Measurements from ENCODE around the gene RHOBTB3. TPM values are rescaled to one million over a fixed set of nuclear protein-coding genes. Genes with fewer than 3 reads are reported as not detected.

The RHOBTB3 gene
- total RNA-seq, 1 donor from 2014 or later = 73.8 TPM

GRCh38 chr5:95788493-95788892, 57.4 kb downstream of the RHOBTB3 start:
- peaks cover 41% of the 10 kb centered on the region for H3K36me3 ChIP-seq (ENCODE audit: insufficient read depth, low read length)
- peaks cover 28% of the 10 kb centered on the region for H3K36me3 Mint-ChIP-seq (ENCODE audit: low read depth, unreplicated experiment)
- H3K27ac ChIP-seq (ENCODE audit: low read depth, low read length) = no peak overlapping the region

GRCh38 chr5:95791751-95792150, 60.6 kb downstream of the RHOBTB3 start:
- Histone ChIP-seq H3K9ac (ENCODE audit: low read length) (no peak overlapping the region), H3K36me3 (ENCODE audit: insufficient read depth, low read length) (peaks cover 33% of the 10 kb centered on the region)
- peaks cover 21% of the 10 kb centered on the region for H3K36me3 Mint-ChIP-seq (ENCODE audit: low read depth, unreplicated experiment)

More at GRCh38 chr5:95788493-95788892, 57.4 kb downstream of the RHOBTB3 start:
- H3K4me3 ChIP-seq (ENCODE audit: insufficient read depth, low read depth, low read length) = no peak overlapping the region
- Mint-ChIP-seq H3K27ac (ENCODE audit: unreplicated experiment) (no peak overlapping the region), H3K9me3 (ENCODE audit: unreplicated experiment) (no peaks in the 10 kb centered on the region), H3K4me1 (ENCODE audit: low read depth, unreplicated experiment) (peaks cover 13% of the 10 kb centered on the region), H3K27me3 (ENCODE audit: low read depth, unreplicated experiment) (no peaks in the 10 kb centered on the region), H3K4me3 (ENCODE audit: unreplicated experiment) (no peak overlapping the region)
- H3K79me2 ChIP-seq (ENCODE audit: insufficient read depth, low read length) = no peaks in the 10 kb centered on the region
- no peak overlapping the region for H3K4me2 ChIP-seq (ENCODE audit: low read length)
- TF ChIP-seq CTCF (IDR thresholded peaks at IDR 0.05; ENCODE audit: insufficient read depth, low read depth, low read length) (no peak), EZH2 (IDR thresholded peaks at IDR 0.05; ENCODE audit: insufficient read depth, low read length) (no peak)
- no peaks in the 10 kb centered on the region for H3K9me3 ChIP-seq (ENCODE audit: insufficient read depth, low read depth, low read length)
- no peaks in the 10 kb centered on the region for H3K27me3 ChIP-seq (ENCODE audit: insufficient read depth, low read length)
- H3K4me1 ChIP-seq (ENCODE audit: insufficient read depth, low read length) = peaks cover 2% of the 10 kb centered on the region
- FAIRE-seq = no peak
- H4K20me1 ChIP-seq (ENCODE audit: insufficient read depth, low read length) = no peaks in the 10 kb centered on the region
- DNase-seq (ENCODE audit: low read depth) = no peak
- no peak overlapping the region for H3K9ac ChIP-seq (ENCODE audit: low read length)
- no peak overlapping the region for H2AFZ ChIP-seq (ENCODE audit: low read depth, low read length)

More at GRCh38 chr5:95791751-95792150, 60.6 kb downstream of the RHOBTB3 start:
- H4K20me1 ChIP-seq (ENCODE audit: insufficient read depth, low read length) = no peaks in the 10 kb centered on the region
- TF ChIP-seq EZH2 (IDR thresholded peaks at IDR 0.05; ENCODE audit: insufficient read depth, low read length) (no peak), CTCF (IDR thresholded peaks at IDR 0.05; ENCODE audit: insufficient read depth, low read depth, low read length) (no peak)
- DNase-seq (ENCODE audit: low read depth) (no peak), FAIRE-seq (no peak)
- H3K4me1 ChIP-seq (ENCODE audit: insufficient read depth, low read length) = peaks cover 5% of the 10 kb centered on the region
- H3K27ac Mint-ChIP-seq (ENCODE audit: unreplicated experiment) = peak overlapping the region; percentile 87
- H3K27me3 ChIP-seq (ENCODE audit: insufficient read depth, low read length) = no peaks in the 10 kb centered on the region
- no peak overlapping the region for H3K27ac ChIP-seq (ENCODE audit: low read depth, low read length)
- H3K79me2 ChIP-seq (ENCODE audit: insufficient read depth, low read length) = no peaks in the 10 kb centered on the region
- H3K27me3 Mint-ChIP-seq (ENCODE audit: low read depth, unreplicated experiment) = no peaks in the 10 kb centered on the region
- H3K9me3 Mint-ChIP-seq (ENCODE audit: unreplicated experiment) = no peaks in the 10 kb centered on the region
- H3K4me3 ChIP-seq (ENCODE audit: insufficient read depth, low read depth, low read length) = no peak overlapping the region
- no peaks in the 10 kb centered on the region for H3K9me3 ChIP-seq (ENCODE audit: insufficient read depth, low read depth, low read length)
- H3K4me1 Mint-ChIP-seq (ENCODE audit: low read depth, unreplicated experiment) = peaks cover 18% of the 10 kb centered on the region
- H3K4me3 Mint-ChIP-seq (ENCODE audit: unreplicated experiment) = peak overlapping the region; percentile 52
- no peak overlapping the region for H3K4me2 ChIP-seq (ENCODE audit: low read length)
- H2AFZ ChIP-seq (ENCODE audit: low read depth, low read length) = no peak overlapping the region

Data from astrocyte (in vitro differentiated cells and primary cell).